Effector memory CD4-positive, alpha-beta T cell (primary cell): ENCODE results near the gene MUC4.
"Not testable (repeated sequence)": the region's sequence is repeated elsewhere in the genome, so short reads cannot be mapped to it uniquely, and the experiment has no call there.

Experiments
- DNase-seq, 3 donors: peaks; one replicate each; pipeline ENCODE4 v3.0.0-alpha.2; 2020
- H3K27ac ChIP-seq: 2 replicates; pipeline ENCODE4 v1.7.0; 2013; ENCODE audit warnings: mild to moderate bottlenecking, low read length, moderate library complexity; ENCODE audit not compliant: insufficient read depth, poor library complexity, severe bottlenecking
- H3K27me3 ChIP-seq: replicated peaks from 2 replicates; pipeline ENCODE4 v1.7.0; 2013; ENCODE audit warnings: mild to moderate bottlenecking, low read length; ENCODE audit not compliant: insufficient read depth, control insufficient read depth, poor library complexity, severe bottlenecking
- H3K36me3 ChIP-seq: 2 replicates; pipeline ENCODE4 v1.7.0; 2013; ENCODE audit warnings: mild to moderate bottlenecking, low read length, moderate library complexity; ENCODE audit not compliant: control insufficient read depth, insufficient read depth
- H3K4me1 ChIP-seq: 2 replicates; pipeline ENCODE4 v1.7.0; 2013; ENCODE audit warnings: low read length, mild to moderate bottlenecking; ENCODE audit not compliant: control insufficient read depth, insufficient read depth, poor library complexity, severe bottlenecking
- H3K4me3 ChIP-seq: 2 replicates; pipeline ENCODE4 v1.7.0; 2013; ENCODE audit warnings: low read length, low read depth, mild to moderate bottlenecking; ENCODE audit not compliant: insufficient read depth, poor library complexity, severe bottlenecking
- H3K9me3 ChIP-seq: 2 replicates; pipeline ENCODE4 v1.7.0; 2013; ENCODE audit warnings: mild to moderate bottlenecking, low read length, moderate library complexity; ENCODE audit not compliant: control insufficient read depth

Gene MUC4

DNA sequence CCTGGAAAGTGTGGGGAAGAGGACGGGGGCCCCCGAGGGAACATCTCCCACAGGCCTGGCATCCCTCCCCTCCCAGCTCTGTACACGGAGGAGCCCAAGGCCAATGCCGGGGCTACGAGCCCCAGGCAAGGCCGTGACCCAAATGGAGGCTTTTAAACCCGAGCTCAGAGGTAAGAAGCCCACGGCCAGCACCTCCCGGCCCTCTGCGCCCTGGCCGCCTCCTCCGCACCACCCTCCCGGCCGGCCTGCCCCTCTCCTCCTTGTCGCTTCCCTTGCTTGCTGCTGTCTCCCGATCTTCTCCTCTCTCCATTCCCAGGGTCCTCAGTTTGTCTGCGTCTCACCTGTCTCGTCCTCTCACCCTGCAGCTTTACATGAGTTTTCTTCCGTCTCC lies 1.3 kb downstream of the MUC4 start:
- H3K27ac ChIP-seq: no peak overlapping the region
- H3K9me3 ChIP-seq: no peaks in the 10 kb centered on the region
- H3K27me3 ChIP-seq: no peaks in the 10 kb centered on the region
- no peaks in the 10 kb centered on the region for H3K36me3 ChIP-seq
- no peak overlapping the region for H3K4me3 ChIP-seq
- H3K4me1 ChIP-seq: no peaks in the 10 kb centered on the region
- DNase-seq: no peak

DNA sequence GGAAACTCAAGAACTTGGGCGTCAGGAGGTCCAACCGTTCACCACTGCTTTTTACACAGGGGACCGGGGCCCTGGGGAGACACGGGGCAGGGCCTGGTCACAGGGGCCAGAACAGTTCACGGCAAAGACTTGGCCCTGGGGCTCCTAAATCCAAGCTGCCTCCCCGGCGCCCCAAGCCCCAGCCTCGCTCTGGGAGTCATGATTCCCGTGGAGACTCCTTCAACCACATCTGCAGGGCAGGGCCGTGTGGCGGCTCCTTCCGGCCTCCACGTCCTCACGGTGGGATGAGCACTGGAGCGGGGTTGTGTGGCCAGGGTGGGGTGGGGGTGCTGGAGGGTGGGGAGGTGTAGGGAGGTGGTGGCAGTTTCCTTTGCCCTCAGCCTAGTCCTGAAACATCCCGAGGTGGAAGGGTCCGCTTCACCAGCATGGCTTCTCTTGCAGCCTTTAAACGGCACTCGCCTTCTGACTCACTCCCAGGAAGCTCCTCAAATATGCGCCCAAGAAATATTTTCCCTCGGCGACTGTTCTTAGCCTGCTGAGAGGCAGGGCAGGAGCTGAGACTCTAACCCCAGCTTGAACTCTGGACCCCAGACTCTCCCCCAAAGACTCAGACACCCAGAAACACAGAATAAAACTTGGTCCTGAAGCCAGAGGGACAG lies 1.8 kb downstream of the MUC4 start:
- Histone ChIP-seq H3K27ac (no peak overlapping the region), H3K27me3 (no peaks in the 10 kb centered on the region), H3K4me3 (no peak overlapping the region), H3K4me1 (no peaks in the 10 kb centered on the region), H3K9me3 (no peaks in the 10 kb centered on the region), H3K36me3 (no peaks in the 10 kb centered on the region)
- DNase-seq: no peak

DNA sequence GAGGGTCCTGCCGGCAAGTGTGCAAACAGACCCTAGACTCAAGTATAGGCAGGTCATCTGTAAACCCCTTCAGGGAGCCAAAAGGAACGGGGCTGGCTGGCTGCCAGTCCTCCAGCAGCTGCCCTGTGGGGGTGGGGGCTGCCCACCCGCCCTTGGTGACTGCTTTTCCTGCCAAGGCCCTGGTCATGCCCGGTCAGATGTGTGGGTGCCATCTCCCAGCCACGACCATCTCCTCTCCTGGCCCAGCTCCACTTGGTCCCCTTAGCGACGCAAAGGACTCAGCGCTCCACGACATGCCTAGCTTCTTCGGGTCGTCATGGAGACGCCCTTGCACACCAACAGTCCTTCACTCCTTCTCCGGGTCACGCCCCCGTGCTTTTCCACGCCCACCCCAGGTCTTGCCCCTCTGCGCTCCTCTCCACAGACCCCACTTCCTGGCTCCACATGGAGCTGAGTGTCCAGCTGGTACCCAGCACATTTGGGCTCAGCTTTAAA lies 2.4 kb downstream of the MUC4 start:
- no peak for DNase-seq
- Histone ChIP-seq H3K27me3 (no peaks in the 10 kb centered on the region), H3K27ac (no peak overlapping the region), H3K4me1 (peaks cover 6% of the 10 kb centered on the region), H3K36me3 (no peaks in the 10 kb centered on the region), H3K4me3 (no peak overlapping the region), H3K9me3 (no peaks in the 10 kb centered on the region)

DNA sequence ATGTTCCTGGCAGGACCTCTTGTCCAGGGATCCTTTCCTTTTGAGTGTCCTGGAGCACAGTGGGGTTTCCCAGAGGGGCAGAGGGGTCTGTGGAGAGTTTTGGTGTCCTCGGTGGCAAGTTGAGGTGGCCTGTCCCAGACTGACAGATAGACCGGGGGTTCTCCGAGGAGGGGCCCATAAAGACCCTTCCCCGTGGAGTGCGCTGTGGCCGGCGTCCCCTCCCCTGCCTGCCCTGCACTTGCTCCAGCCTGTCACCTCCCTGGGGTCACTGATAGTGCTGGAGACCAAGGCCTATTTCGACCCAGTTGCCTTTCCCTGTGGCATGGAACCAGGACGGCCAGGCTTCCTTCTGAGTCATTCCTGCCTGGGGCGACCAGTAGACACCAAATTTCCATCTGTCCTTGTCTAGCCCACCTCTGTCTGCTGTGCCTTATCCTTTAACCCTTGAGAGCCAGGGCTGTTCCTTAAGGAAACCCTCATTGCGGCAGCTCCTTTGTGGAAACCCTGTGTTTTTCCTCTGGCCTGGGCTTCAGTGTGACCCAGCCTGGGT lies 2.9 kb downstream of the MUC4 start:
- Histone ChIP-seq H3K27ac (no peak overlapping the region), H3K4me3 (no peak overlapping the region), H3K27me3 (no peaks in the 10 kb centered on the region), H3K36me3 (no peaks in the 10 kb centered on the region), H3K9me3 (no peaks in the 10 kb centered on the region), H3K4me1 (peaks cover 10% of the 10 kb centered on the region)
- DNase-seq: no peak

GRCh38 chr3:195807681-195808121 lies 4.0 kb downstream of the MUC4 start:
- Histone ChIP-seq H3K27me3 (no peaks in the 10 kb centered on the region), H3K4me3 (no peak overlapping the region), H3K36me3 (no peaks in the 10 kb centered on the region), H3K4me1 (peaks cover 10% of the 10 kb centered on the region), H3K9me3 (no peaks in the 10 kb centered on the region), H3K27ac (no peak overlapping the region)
- DNase-seq: no peak

GRCh38 chr3:195806916-195807231 lies 4.9 kb downstream of the MUC4 start:
- Histone ChIP-seq H3K27ac (no peak overlapping the region), H3K36me3 (no peaks in the 10 kb centered on the region), H3K4me1 (peaks cover 10% of the 10 kb centered on the region), H3K4me3 (no peak overlapping the region), H3K27me3 (no peaks in the 10 kb centered on the region), H3K9me3 (no peaks in the 10 kb centered on the region)
- no peak for DNase-seq

DNA sequence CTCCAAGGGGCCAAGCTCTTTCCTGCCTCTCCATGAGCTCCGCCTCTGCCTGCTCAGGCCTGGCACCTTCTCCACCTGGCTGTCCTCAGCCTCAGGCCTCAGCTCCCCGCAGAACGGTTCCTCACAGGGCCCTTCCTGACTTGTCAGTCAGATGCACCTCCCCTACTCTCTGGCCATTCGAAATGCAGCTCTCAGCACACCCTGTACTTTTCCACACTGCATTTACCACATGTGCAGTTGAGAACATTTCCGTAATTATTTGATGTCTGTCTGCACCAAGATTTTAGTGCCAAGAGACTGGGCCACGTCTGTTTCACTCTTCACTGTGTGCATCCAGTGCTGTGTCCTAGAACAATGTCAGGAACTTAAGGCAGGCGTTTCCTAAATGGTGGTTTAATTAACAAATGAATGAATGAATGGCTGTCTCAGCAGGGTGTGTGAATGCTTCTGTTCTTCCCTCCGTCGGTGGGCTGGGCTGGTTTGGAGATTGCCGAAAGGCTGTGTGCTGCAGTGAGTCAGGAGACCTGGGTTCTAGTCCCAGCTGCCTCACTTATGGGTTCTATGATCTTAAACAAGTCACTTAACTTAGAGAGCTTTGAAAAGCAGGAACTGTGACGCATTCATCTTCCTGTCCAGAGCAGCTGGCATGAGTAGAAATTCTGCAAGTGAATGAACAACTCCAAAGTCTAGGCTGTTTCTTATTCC lies 5.4 kb downstream of the MUC4 start:
- no peak for DNase-seq
- H3K4me1 ChIP-seq: peaks cover 10% of the 10 kb centered on the region
- H3K36me3 ChIP-seq: no peaks in the 10 kb centered on the region
- no peak overlapping the region for H3K4me3 ChIP-seq
- no peaks in the 10 kb centered on the region for H3K27me3 ChIP-seq
- no peaks in the 10 kb centered on the region for H3K9me3 ChIP-seq
- no peak overlapping the region for H3K27ac ChIP-seq

DNA sequence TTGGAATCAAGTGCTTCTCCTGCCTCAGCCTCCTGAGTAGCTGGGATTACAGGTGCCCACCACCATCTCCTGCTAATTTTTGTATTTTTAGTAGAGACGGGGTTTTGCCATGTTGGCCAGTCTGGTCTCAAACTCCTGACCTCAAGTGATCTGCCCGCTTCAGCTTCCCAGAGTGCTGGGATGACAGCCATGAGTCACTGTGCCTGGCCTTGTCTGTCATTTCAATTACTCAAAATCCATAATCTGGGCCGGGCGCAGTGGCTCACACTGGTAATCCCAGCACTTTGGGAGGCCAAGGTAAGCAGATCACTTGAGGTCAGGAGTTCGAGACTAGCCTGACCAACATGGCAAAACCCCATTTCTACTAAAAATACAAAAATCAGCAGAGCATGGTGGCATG lies 6.1 kb downstream of the MUC4 start:
- not testable (repeated sequence) for H3K4me1 ChIP-seq, H3K36me3 ChIP-seq, H3K27ac ChIP-seq, H3K4me3 ChIP-seq, H3K27me3 ChIP-seq, DNase-seq, H3K9me3 ChIP-seq

DNA sequence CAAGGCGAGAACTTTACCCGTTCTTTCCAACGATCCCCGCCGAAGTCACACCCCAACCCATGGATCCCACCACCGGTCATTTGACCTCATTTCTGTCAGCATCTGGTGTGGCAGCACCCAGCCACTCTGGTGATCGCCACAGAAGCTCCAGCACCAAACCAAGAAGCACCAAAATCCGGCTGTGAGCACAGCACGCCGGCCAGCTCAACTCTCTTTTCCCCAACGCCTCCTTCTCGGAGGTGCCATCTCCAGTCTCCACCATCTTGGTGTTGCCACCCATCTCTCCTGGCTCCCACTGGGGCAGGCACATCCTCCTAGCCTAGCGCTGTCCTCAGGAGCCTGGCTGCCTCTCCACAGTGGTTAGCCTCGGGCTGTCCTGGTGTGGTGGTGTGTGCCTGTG lies 6.5 kb downstream of the MUC4 start:
- Histone ChIP-seq H3K27me3 (no peaks in the 10 kb centered on the region), H3K4me3 (no peak overlapping the region), H3K9me3 (no peaks in the 10 kb centered on the region), H3K36me3 (no peaks in the 10 kb centered on the region), H3K27ac (no peak overlapping the region), H3K4me1 (peaks cover 10% of the 10 kb centered on the region)
- DNase-seq: no peak

- H3K27me3 ChIP-seq: no peaks in the 10 kb centered on the region
- H3K4me1 ChIP-seq: peaks cover 10% of the 10 kb centered on the region
- no peak for DNase-seq
- no peaks in the 10 kb centered on the region for H3K9me3 ChIP-seq
- no peak overlapping the region for H3K4me3 ChIP-seq
- H3K27ac ChIP-seq: no peak overlapping the region
- H3K36me3 ChIP-seq: no peaks in the 10 kb centered on the region
These were observed 8.3 kb downstream of the MUC4 start for GRCh38 chr3:195803289-195803908.
